Stomach (tissue), 9 donors: ENCODE measurements around the gene PCDHGA6. TPM values are rescaled to one million over a fixed set of nuclear protein-coding genes. Genes with fewer than 3 reads are reported as not detected.

ENCODE experiments used
- DNase-seq, 2 donors: peaks; one replicate each; pipeline versions ENCODE4 v3.0.0 to v3.0.0-alpha.2; 2013 to 2019
- H3K27ac ChIP-seq, 5 donors: fragments of 200-600 bp in 4 of 5; sonication (generic) in 4 of 5; one replicate each; pipeline ENCODE4 v1.5.1; 2013 to 2019; ENCODE audit warnings: mild to moderate bottlenecking in 1 of 5, moderate library complexity in 1 of 5
- H3K27me3 ChIP-seq, 3 donors: fragments of 200-600 bp; sonication (generic); one replicate each; pipeline ENCODE4 v1.5.1; 2017 to 2019; ENCODE audit warnings: mixed run types in 1 of 3
- H3K36me3 ChIP-seq, 4 donors: fragments of 200-600 bp; sonication (generic); 1 replicate in 3 of 4; 2 replicates in 1 of 4; pipeline ENCODE4 v1.5.1; 2016 to 2019
- H3K4me1 ChIP-seq, 4 donors: fragments of 200-600 bp; sonication (generic); one replicate each; pipeline ENCODE4 v1.5.1; 2016 to 2019
- H3K4me3 ChIP-seq, 4 donors: fragments of 200-600 bp; sonication (generic) in 3 of 4; one replicate each; pipeline ENCODE4 v1.5.1; 2016 to 2019; ENCODE audit warnings: mild to moderate bottlenecking in 1 of 4
- H3K9me3 ChIP-seq, 4 donors: fragments of 200-600 bp; sonication (generic); one replicate each; pipeline ENCODE4 v1.5.1; 2016 to 2019
- EP300 ChIP-seq: sonication (generic); formaldehyde crosslinking; IDR thresholded peaks from one replicate; pipeline ENCODE4 v1.6.1; 2017; ENCODE audit warnings: antibody characterized with exemption
- POLR2A ChIP-seq, 4 donors: fragments of 450-650 bp; IDR thresholded peaks; one replicate each; pipeline ENCODE4 v1.6.1; 2016; ENCODE audit warnings: antibody characterized with exemption in 4 of 4, control low read depth in 2 of 4, mild to moderate bottlenecking in 1 of 4, moderate library complexity in 1 of 4
- POLR2AphosphoS5 ChIP-seq, 3 donors: sonication (generic); formaldehyde crosslinking; IDR thresholded peaks; one replicate each; pipeline ENCODE4 v1.6.1; 2016; ENCODE audit warnings: antibody characterized with exemption in 3 of 3
- WGBS, 5 donors: extraction: QIAGEN DNeasy Blood & Tissue Kit in 3 of 5; methylation state at CpG; one replicate each; pipeline versions ENCODE4 v1.1.5 to v1.1.7; 2013 to 2018; 5-methylcytosine and 5-hydroxymethylcytosine counted together
- intact Hi-C: fragments of 100-400 bp; cut with DNase I; formaldehyde crosslinking; loops from one replicate; pipeline ENCODE4 v1.15.1; 2023; ENCODE audit warnings: low total_unique reads
- polyA plus RNA-seq, 3 donors: library from polyadenylated mRNA; stranded (reverse); fragments of 200-250 nt; gene quantifications; one replicate each; pipeline ENCODE4 v1.2.3, GENCODE V29; 2013
- total RNA-seq, 5 donors: library from RNA; depleted of rRNA; stranded (reverse); fragments of >200 nt; gene quantifications; one replicate each; pipeline versions ENCODE4 v1.1.0 to v1.2.3, GENCODE V29; 2014 to 2016
- TF ChIP-seq, protein P1 (sequence below), 7 experiments: fragments of 450-650 bp in 4 of 7; fragments of 200-600 bp in 3 of 7; sonication (generic) in 3 of 7; IDR thresholded peaks; one replicate each; pipeline ENCODE4 v1.5.1; 2016 to 2019; ENCODE audit warnings: antibody characterized with exemption in 7 of 7, control low read depth in 2 of 7, mild to moderate bottlenecking in 1 of 7
- donor health status: healthy with polysubstance abuse.
- donor health status: Bipolar disorder and iron deficiency.
- donor health status: healthy.

The PCDHGA6 gene
- total and polyA plus RNA-seq, 8 donors: 0.06 to 4.4 (median 0.58) TPM; not detected in 1

DNA sequence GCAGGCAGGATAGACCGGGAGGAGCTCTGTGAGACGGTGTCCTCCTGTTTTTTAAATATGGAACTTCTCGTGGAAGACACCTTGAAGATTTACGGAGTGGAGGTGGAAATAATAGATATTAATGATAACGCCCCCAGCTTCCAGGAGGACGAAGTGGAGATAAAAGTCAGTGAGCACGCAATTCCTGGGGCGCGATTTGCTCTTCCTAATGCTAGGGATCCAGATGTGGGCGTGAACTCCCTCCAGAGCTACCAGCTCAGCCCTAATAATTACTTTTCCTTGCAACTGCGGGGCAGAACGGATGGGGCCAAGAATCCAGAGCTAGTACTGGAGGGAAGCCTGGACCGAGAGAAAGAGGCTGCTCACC lies 47.8 kb downstream of the PCDHGA6 start:
- Histone ChIP-seq H3K36me3 (peaks cover 0 to 29% (median 3%) of the 10 kb centered on the region in 4 donors), H3K27ac (no peak overlapping the region), H3K27me3 (peaks cover 0 to 75% (median 20%) of the 10 kb centered on the region in 3 donors), H3K9me3 (peaks cover 66 to 100% (median 97%) of the 10 kb centered on the region in 4 donors), H3K4me1 (peaks cover 0 to 29% (median 9%) of the 10 kb centered on the region in 4 donors), H3K4me3 (peak overlapping the region; percentile 9 to 35 (median 23))
- DNase-seq: no peak
- intact Hi-C loops: no loop called here
- no peak for TF ChIP-seq POLR2A (IDR thresholded peaks at IDR 0.05)
- no peak for TF ChIP-seq POLR2AphosphoS5 (IDR thresholded peaks at IDR 0.05)
- WGBS, 5 donors: 9 to 15% (median 10%) methylated on average over 13 of the region's 13 CpGs

DNA sequence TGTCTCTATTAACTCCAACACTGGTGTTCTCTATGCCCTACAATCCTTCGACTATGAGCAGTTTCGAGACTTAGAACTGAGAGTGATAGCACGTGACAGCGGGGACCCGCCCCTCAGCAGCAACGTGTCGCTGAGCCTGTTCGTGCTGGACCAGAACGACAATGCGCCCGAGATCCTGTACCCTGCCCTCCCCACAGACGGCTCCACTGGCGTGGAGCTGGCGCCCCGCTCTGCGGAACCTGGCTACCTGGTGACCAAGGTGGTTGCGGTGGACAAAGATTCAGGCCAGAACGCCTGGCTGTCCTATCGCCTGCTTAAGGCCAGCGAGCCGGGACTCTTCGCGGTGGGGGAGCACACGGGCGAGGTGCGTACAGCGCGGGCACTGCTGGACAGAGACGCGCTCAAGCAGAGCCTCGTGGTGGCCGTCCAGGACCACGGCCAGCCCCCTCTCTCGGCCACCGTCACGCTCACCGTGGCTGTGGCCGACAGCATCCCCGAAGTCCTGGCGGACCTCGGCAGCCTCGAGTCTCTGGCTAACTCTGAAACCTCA lies 49.1 kb downstream of the PCDHGA6 start:
- Histone ChIP-seq H3K36me3 (peaks cover 0 to 36% (median 5%) of the 10 kb centered on the region in 4 donors), H3K4me1 (peaks cover 0 to 26% (median 7%) of the 10 kb centered on the region in 4 donors), H3K4me3 (no peak overlapping the region), H3K27me3 (peaks cover 0 to 78% (median 20%) of the 10 kb centered on the region in 3 donors), H3K9me3 (peaks cover 79 to 100% (median 99%) of the 10 kb centered on the region in 4 donors), H3K27ac (no peak overlapping the region)
- DNase-seq: no peak
- whole genome bisulfite sequencing, 5 donors: 23 to 34% (median 24%) methylated on average over 15 to 42 of the region's 42 CpGs
- no peak for TF ChIP-seq POLR2A (IDR thresholded peaks at IDR 0.05)
- TF ChIP-seq EP300: no peak
- TF ChIP-seq POLR2AphosphoS5 (IDR thresholded peaks at IDR 0.05): no peak
- TF ChIP-seq, protein P1, sequence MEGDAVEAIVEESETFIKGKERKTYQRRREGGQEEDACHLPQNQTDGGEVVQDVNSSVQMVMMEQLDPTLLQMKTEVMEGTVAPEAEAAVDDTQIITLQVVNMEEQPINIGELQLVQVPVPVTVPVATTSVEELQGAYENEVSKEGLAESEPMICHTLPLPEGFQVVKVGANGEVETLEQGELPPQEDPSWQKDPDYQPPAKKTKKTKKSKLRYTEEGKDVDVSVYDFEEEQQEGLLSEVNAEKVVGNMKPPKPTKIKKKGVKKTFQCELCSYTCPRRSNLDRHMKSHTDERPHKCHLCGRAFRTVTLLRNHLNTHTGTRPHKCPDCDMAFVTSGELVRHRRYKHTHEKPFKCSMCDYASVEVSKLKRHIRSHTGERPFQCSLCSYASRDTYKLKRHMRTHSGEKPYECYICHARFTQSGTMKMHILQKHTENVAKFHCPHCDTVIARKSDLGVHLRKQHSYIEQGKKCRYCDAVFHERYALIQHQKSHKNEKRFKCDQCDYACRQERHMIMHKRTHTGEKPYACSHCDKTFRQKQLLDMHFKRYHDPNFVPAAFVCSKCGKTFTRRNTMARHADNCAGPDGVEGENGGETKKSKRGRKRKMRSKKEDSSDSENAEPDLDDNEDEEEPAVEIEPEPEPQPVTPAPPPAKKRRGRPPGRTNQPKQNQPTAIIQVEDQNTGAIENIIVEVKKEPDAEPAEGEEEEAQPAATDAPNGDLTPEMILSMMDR (IDR thresholded peaks at IDR 0.05): no peak
- intact Hi-C loops: no loop called here

DNA sequence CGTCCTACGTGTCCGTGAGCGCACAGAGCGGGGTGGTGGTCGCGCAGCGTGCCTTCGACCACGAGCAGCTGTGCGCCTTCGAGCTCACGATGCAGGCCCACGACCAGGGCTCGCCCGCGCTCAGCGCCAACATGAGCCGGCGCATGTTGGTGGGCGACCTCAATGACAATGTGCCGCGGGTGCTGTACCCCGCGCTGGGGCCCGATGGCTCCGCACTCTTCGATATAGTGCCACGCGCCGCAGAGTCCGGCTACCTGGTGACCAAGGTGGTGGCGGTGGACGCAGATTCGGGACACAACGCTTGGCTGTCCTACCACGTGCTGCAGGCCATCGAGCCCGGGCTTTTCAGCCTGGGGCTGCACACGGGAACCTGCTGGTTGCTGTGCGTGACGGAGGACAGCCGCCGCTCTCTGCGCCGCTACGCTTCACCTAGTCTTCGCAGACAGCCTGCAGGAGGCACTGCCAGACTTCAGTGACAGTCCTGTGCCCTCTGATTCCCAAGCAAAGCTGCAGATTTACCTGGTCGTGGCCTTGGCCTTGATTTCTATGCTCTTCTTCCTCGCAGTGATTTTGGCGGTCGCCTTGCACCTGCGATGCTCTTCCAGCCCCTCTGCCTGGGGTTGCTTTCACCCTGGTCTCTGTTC lies 54.2 kb downstream of the PCDHGA6 start:
- Histone ChIP-seq H3K36me3 (peaks cover 0 to 32% (median 8%) of the 10 kb centered on the region in 4 donors), H3K4me3 (no peak overlapping the region), H3K27ac (no peak overlapping the region), H3K4me1 (peaks cover 0 to 11% (median 0%) of the 10 kb centered on the region in 4 donors), H3K27me3 (peaks cover 0 to 74% (median 15%) of the 10 kb centered on the region in 3 donors), H3K9me3 (peaks cover 63 to 100% (median 99%) of the 10 kb centered on the region in 4 donors)
- no peak for TF ChIP-seq EP300
- intact Hi-C loops: no loop called here
- DNase-seq: no peak
- WGBS, 5 donors: 35 to 44% (median 42%) methylated on average over 16 to 53 of the region's 53 CpGs

Other genes with a start within 250 kb of the PCDHGA6 start
Only the 30 nearest of the 36 such genes appear.
- under 1 TPM in 3 of 5 donors, not detected in 2; 0.14 to 0.92 (median 0.45) TPM for gene PCDHB9, start 186.7 kb upstream of the PCDHGA6 start, total RNA-seq
- gene PCDHB9, start 186.7 kb upstream of the PCDHGA6 start, polyA plus RNA-seq: under 1 TPM in 2 of 3 donors, not detected in 1; 0.08 to 0.19 TPM
- 10 to 100 TPM in 1 of 5 donors, 1 to 10 TPM in 3, under 1 TPM in 1; 0.58 to 18.3 (median 2.3) TPM for gene PCDHB10, start 181.5 kb upstream of the PCDHGA6 start, total RNA-seq
- under 1 TPM; 0.12 to 0.40 (median 0.15) TPM for gene PCDHB10, start 181.5 kb upstream of the PCDHGA6 start, polyA plus RNA-seq
- 1 to 10 TPM in 2 of 5 donors, under 1 TPM in 1, not detected in 2; 0.87 to 4.4 (median 1.3) TPM for gene PCDHB11, start 174.3 kb upstream of the PCDHGA6 start, total RNA-seq
- gene PCDHB11, start 174.3 kb upstream of the PCDHGA6 start, polyA plus RNA-seq: 1 to 10 TPM in 1 of 3 donors, under 1 TPM in 2; 0.12 to 1.1 (median 0.30) TPM
- gene PCDHB12, start 165.2 kb upstream of the PCDHGA6 start, total RNA-seq: 1 to 10 TPM in 4 of 5 donors, not detected in 1; 1.2 to 8.5 (median 2.9) TPM
- under 1 TPM; 0.19 to 0.31 (median 0.28) TPM for gene PCDHB12, start 165.2 kb upstream of the PCDHGA6 start, polyA plus RNA-seq
- gene PCDHB13, start 160.0 kb upstream of the PCDHGA6 start, total RNA-seq: 10 to 100 TPM in 1 of 5 donors, 1 to 10 TPM in 2, under 1 TPM in 2; under 0.01 to 28.1 (median 3.1) TPM
- under 1 TPM in 2 of 3 donors, not detected in 1; 0.12 to 0.28 TPM for gene PCDHB13, start 160.0 kb upstream of the PCDHGA6 start, polyA plus RNA-seq
- 1 to 10 TPM in 4 of 5 donors, not detected in 1; 1.3 to 6.4 (median 3.6) TPM for gene PCDHB14, start 150.5 kb upstream of the PCDHGA6 start, total RNA-seq
- gene PCDHB14, start 150.5 kb upstream of the PCDHGA6 start, polyA plus RNA-seq: 1 to 10 TPM in 1 of 3 donors, under 1 TPM in 2; 0.31 to 1.1 (median 0.44) TPM
- 1 to 10 TPM in 2 of 5 donors, under 1 TPM in 1, not detected in 2; 0.58 to 6.6 (median 2.2) TPM for gene PCDHB15, start 128.5 kb upstream of the PCDHGA6 start, total RNA-seq
- 1 to 10 TPM in 1 of 3 donors, under 1 TPM in 2; 0.44 to 1.2 (median 0.73) TPM for gene PCDHB15, start 128.5 kb upstream of the PCDHGA6 start, polyA plus RNA-seq
- gene SLC25A2, start 69.8 kb upstream of the PCDHGA6 start, total RNA-seq: 1 to 10 TPM in 1 of 5 donors, under 1 TPM in 1, not detected in 3; 0.43 to 4.8 TPM
- gene SLC25A2, start 69.8 kb upstream of the PCDHGA6 start, polyA plus RNA-seq: not detected
- gene TAF7, start 53.1 kb upstream of the PCDHGA6 start, total RNA-seq: 10 to 100 TPM; 22.0 to 89.8 (median 36.5) TPM
- gene TAF7, start 53.1 kb upstream of the PCDHGA6 start, polyA plus RNA-seq: 10 to 100 TPM; 32.6 to 46.1 (median 43.5) TPM
- gene PCDHGA1, start 43.4 kb upstream of the PCDHGA6 start, total RNA-seq: under 1 TPM in 1 of 5 donors, not detected in 4; 0.18 TPM
- under 1 TPM in 1 of 3 donors, not detected in 2; 0.13 TPM for gene PCDHGA1, start 43.4 kb upstream of the PCDHGA6 start, polyA plus RNA-seq
- gene PCDHGA2, start 35.1 kb upstream of the PCDHGA6 start, total RNA-seq: 1 to 10 TPM; 1.2 to 3.5 (median 2.0) TPM
- gene PCDHGA2, start 35.1 kb upstream of the PCDHGA6 start, polyA plus RNA-seq: under 1 TPM; 0.06 to 0.31 (median 0.18) TPM
- 1 to 10 TPM in 3 of 5 donors, under 1 TPM in 1, not detected in 1; 0.58 to 6.7 (median 1.4) TPM for gene PCDHGA3, start 30.1 kb upstream of the PCDHGA6 start, total RNA-seq
- under 1 TPM in 1 of 3 donors, not detected in 2; 0.08 TPM for gene PCDHGA3, start 30.1 kb upstream of the PCDHGA6 start, polyA plus RNA-seq
- 1 to 10 TPM in 1 of 5 donors, under 1 TPM in 3, not detected in 1; under 0.01 to 1.2 (median 0.68) TPM for gene PCDHGB1, start 23.8 kb upstream of the PCDHGA6 start, total RNA-seq
- gene PCDHGB1, start 23.8 kb upstream of the PCDHGA6 start, polyA plus RNA-seq: under 1 TPM in 1 of 3 donors, not detected in 2; 0.03 TPM
- 1 to 10 TPM in 4 of 5 donors, under 1 TPM in 1; 0.29 to 9.3 (median 2.4) TPM for gene PCDHGA4, start 18.9 kb upstream of the PCDHGA6 start, total RNA-seq
- under 1 TPM in 1 of 3 donors, not detected in 2; 0.08 TPM for gene PCDHGA4, start 18.9 kb upstream of the PCDHGA6 start, polyA plus RNA-seq
- gene PCDHGB2, start 13.9 kb upstream of the PCDHGA6 start, total RNA-seq: 10 to 100 TPM in 1 of 5 donors, 1 to 10 TPM in 3, not detected in 1; 2.5 to 10.7 (median 8.1) TPM
- under 1 TPM in 1 of 3 donors, not detected in 2; 0.10 TPM for gene PCDHGB2, start 13.9 kb upstream of the PCDHGA6 start, polyA plus RNA-seq
- 1 to 10 TPM in 4 of 5 donors, not detected in 1; 2.3 to 6.7 (median 3.6) TPM for gene PCDHGA5, start 9.7 kb upstream of the PCDHGA6 start, total RNA-seq
- gene PCDHGA5, start 9.7 kb upstream of the PCDHGA6 start, polyA plus RNA-seq: under 1 TPM in 1 of 3 donors, not detected in 2; 0.15 TPM
- gene PCDHGB3, start 3.6 kb upstream of the PCDHGA6 start, total RNA-seq: 1 to 10 TPM in 4 of 5 donors, under 1 TPM in 1; 0.87 to 8.8 (median 3.8) TPM
- under 1 TPM in 2 of 3 donors, not detected in 1; 0.06 to 0.08 TPM for gene PCDHGB3, start 3.6 kb upstream of the PCDHGA6 start, polyA plus RNA-seq
- 10 to 100 TPM in 1 of 5 donors, 1 to 10 TPM in 2, under 1 TPM in 1, not detected in 1; 0.87 to 29.0 (median 2.7) TPM for gene PCDHGA7, start 8.9 kb downstream of the PCDHGA6 start, total RNA-seq
- under 1 TPM in 2 of 3 donors, not detected in 1; 0.06 to 0.30 TPM for gene PCDHGA7, start 8.9 kb downstream of the PCDHGA6 start, polyA plus RNA-seq
- gene PCDHGB4, start 13.8 kb downstream of the PCDHGA6 start, total RNA-seq: 10 to 100 TPM in 1 of 5 donors, 1 to 10 TPM in 2, under 1 TPM in 2; 0.29 to 12.1 (median 1.2) TPM
- under 1 TPM in 2 of 3 donors, not detected in 1; 0.12 to 0.45 TPM for gene PCDHGB4, start 13.8 kb downstream of the PCDHGA6 start, polyA plus RNA-seq
- gene PCDHGA8, start 18.7 kb downstream of the PCDHGA6 start, total RNA-seq: 10 to 100 TPM in 1 of 5 donors, 1 to 10 TPM in 2, under 1 TPM in 2; under 0.01 to 12.5 (median 1.2) TPM
- under 1 TPM in 2 of 3 donors, not detected in 1; 0.06 to 0.08 TPM for gene PCDHGA8, start 18.7 kb downstream of the PCDHGA6 start, polyA plus RNA-seq
- 10 to 100 TPM in 2 of 5 donors, 1 to 10 TPM in 3; 1.8 to 16.8 (median 4.2) TPM for gene PCDHGB5, start 24.1 kb downstream of the PCDHGA6 start, total RNA-seq
- under 1 TPM in 2 of 3 donors, not detected in 1; 0.35 to 0.75 TPM for gene PCDHGB5, start 24.1 kb downstream of the PCDHGA6 start, polyA plus RNA-seq
- 10 to 100 TPM in 1 of 5 donors, 1 to 10 TPM in 3, not detected in 1; 1.6 to 10.1 (median 3.2) TPM for gene PCDHGA9, start 28.9 kb downstream of the PCDHGA6 start, total RNA-seq
- under 1 TPM in 2 of 3 donors, not detected in 1; 0.13 to 0.25 TPM for gene PCDHGA9, start 28.9 kb downstream of the PCDHGA6 start, polyA plus RNA-seq
- gene PCDHGB6, start 34.1 kb downstream of the PCDHGA6 start, total RNA-seq: 1 to 10 TPM in 3 of 5 donors, under 1 TPM in 1, not detected in 1; 0.29 to 6.2 (median 4.9) TPM
- gene PCDHGB6, start 34.1 kb downstream of the PCDHGA6 start, polyA plus RNA-seq: under 1 TPM in 2 of 3 donors, not detected in 1; 0.31 to 0.50 TPM
- gene PCDHGA10, start 39.1 kb downstream of the PCDHGA6 start, total RNA-seq: 1 to 10 TPM in 3 of 5 donors, under 1 TPM in 1, not detected in 1; 0.89 to 7.0 (median 4.5) TPM
- gene PCDHGA10, start 39.1 kb downstream of the PCDHGA6 start, polyA plus RNA-seq: under 1 TPM; 0.15 to 0.65 (median 0.44) TPM
- 10 to 100 TPM in 3 of 5 donors, 1 to 10 TPM in 2; 3.6 to 19.3 (median 16.8) TPM for gene PCDHGB7, start 43.8 kb downstream of the PCDHGA6 start, total RNA-seq
- gene PCDHGB7, start 43.8 kb downstream of the PCDHGA6 start, polyA plus RNA-seq: under 1 TPM; 0.56 to 0.61 (median 0.58) TPM
- 10 to 100 TPM in 1 of 5 donors, 1 to 10 TPM in 3, under 1 TPM in 1; 0.45 to 15.2 (median 2.9) TPM for gene PCDHGA11, start 47.2 kb downstream of the PCDHGA6 start, total RNA-seq
- gene PCDHGA11, start 47.2 kb downstream of the PCDHGA6 start, polyA plus RNA-seq: under 1 TPM; 0.25 to 0.48 (median 0.31) TPM
- 1 to 10 TPM in 4 of 5 donors, under 1 TPM in 1; 0.58 to 7.4 (median 5.4) TPM for gene PCDHGA12, start 56.6 kb downstream of the PCDHGA6 start, total RNA-seq
- under 1 TPM in 2 of 3 donors, not detected in 1; 0.12 to 0.20 TPM for gene PCDHGA12, start 56.6 kb downstream of the PCDHGA6 start, polyA plus RNA-seq
- gene PCDHGC3, start 102.1 kb downstream of the PCDHGA6 start, total RNA-seq: 10 to 100 TPM in 4 of 5 donors, 1 to 10 TPM in 1; 7.6 to 35.8 (median 18.8) TPM
- gene PCDHGC3, start 102.1 kb downstream of the PCDHGA6 start, polyA plus RNA-seq: 10 to 100 TPM; 20.0 to 30.3 (median 29.1) TPM
- 10 to 100 TPM in 1 of 5 donors, 1 to 10 TPM in 2, under 1 TPM in 1, not detected in 1; 0.87 to 15.4 (median 5.0) TPM for gene PCDHGC4, start 111.1 kb downstream of the PCDHGA6 start, total RNA-seq
- not detected for gene PCDHGC4, start 111.1 kb downstream of the PCDHGA6 start, polyA plus RNA-seq
- gene PCDHGC5, start 115.2 kb downstream of the PCDHGA6 start, total RNA-seq: 1 to 10 TPM in 3 of 5 donors, not detected in 2; 2.0 to 3.5 (median 2.7) TPM
- gene PCDHGC5, start 115.2 kb downstream of the PCDHGA6 start, polyA plus RNA-seq: under 1 TPM in 2 of 3 donors, not detected in 1; 0.08 to 0.12 TPM